SK-N-SH treated with all-trans-retinoic acid at 6 μM for 48 hours (cell line): ENCODE measurements around the gene DIP2B.

ENCODE experiments used
- ATAC-seq: fragments of 200-7000 bp; cut with Tn5 transposase; 3 replicates; pipeline ENCODE4 v1.9.1; 2020; ENCODE audit warnings: mild to moderate bottlenecking, moderate library complexity
- BACH2 ChIP-seq: fragments of 250-450 bp; sonication (Bioruptor Pico); IDR thresholded peaks from 2 replicates; pipeline ENCODE4 v1.9.0; 2021; ENCODE audit warnings: mild to moderate bottlenecking, borderline replicate concordance
- CREB5 ChIP-seq: fragments of 250-450 bp; sonication (Bioruptor Pico); IDR thresholded peaks from 2 replicates; pipeline ENCODE4 v1.5.1; 2020; ENCODE audit warnings: low read depth, mild to moderate bottlenecking, moderate library complexity
- CSDC2 ChIP-seq: fragments of 250-450 bp; sonication (Bioruptor Pico); IDR thresholded peaks from 2 replicates; pipeline ENCODE4 v1.5.0; 2020; ENCODE audit warnings: mild to moderate bottlenecking, moderate library complexity
- CSRNP3 ChIP-seq: fragments of 250-450 bp; sonication (Bioruptor Pico); IDR thresholded peaks from 2 replicates; pipeline ENCODE4 v1.5.1; 2021; ENCODE audit warnings: mild to moderate bottlenecking, moderate library complexity
- ESRRG ChIP-seq: fragments of 250-450 bp; sonication (Bioruptor Pico); IDR thresholded peaks from 2 replicates; pipeline ENCODE4 v1.6.1; 2021; ENCODE audit warnings: mild to moderate bottlenecking
- GLIS3 ChIP-seq: fragments of 250-450 bp; sonication (Bioruptor Pico); IDR thresholded peaks from 2 replicates; pipeline ENCODE4 v1.5.0; 2020; ENCODE audit warnings: mild to moderate bottlenecking, moderate library complexity
- ISL1 ChIP-seq: fragments of 250-450 bp; sonication (Bioruptor Pico); IDR thresholded peaks from 2 replicates; pipeline ENCODE4 v2.1.2; 2022; ENCODE audit warnings: mild to moderate bottlenecking, moderate library complexity
- OSR1 ChIP-seq: fragments of 250-450 bp; sonication (Bioruptor Pico); IDR thresholded peaks from 2 replicates; pipeline ENCODE4 v1.8.0; 2022; ENCODE audit warnings: moderate library complexity, mild to moderate bottlenecking, inconsistent platforms
- PATZ1 ChIP-seq: fragments of 250-450 bp; sonication (Bioruptor Pico); IDR thresholded peaks from 2 replicates; pipeline ENCODE4 v1.8.0; 2020; ENCODE audit warnings: mild to moderate bottlenecking, moderate library complexity, borderline replicate concordance
- POU6F1 ChIP-seq: fragments of 250-450 bp; sonication (Bioruptor Pico); IDR thresholded peaks from 2 replicates; pipeline ENCODE4 v1.8.0; 2021; ENCODE audit warnings: low read depth, mild to moderate bottlenecking, moderate library complexity, borderline replicate concordance
- TCF4 ChIP-seq: fragments of 250-450 bp; sonication (Bioruptor Pico); IDR thresholded peaks from 2 replicates; pipeline ENCODE4 v1.8.0; 2021; ENCODE audit warnings: mild to moderate bottlenecking, moderate library complexity, borderline replicate concordance
- TSHZ2 ChIP-seq: fragments of 250-450 bp; sonication (Bioruptor Pico); IDR thresholded peaks from 2 replicates; pipeline ENCODE4 v1.5.0; 2020; ENCODE audit warnings: mild to moderate bottlenecking, moderate library complexity
- ZC3H10 ChIP-seq: fragments of 250-450 bp; sonication (Bioruptor Pico); IDR thresholded peaks from 2 replicates; pipeline ENCODE4 v1.5.1; 2021; ENCODE audit warnings: mild to moderate bottlenecking, moderate library complexity
- ZFP3 ChIP-seq: fragments of 250-450 bp; sonication (Bioruptor Pico); IDR thresholded peaks from 2 replicates; pipeline ENCODE4 v1.5.0; 2020; ENCODE audit warnings: mild to moderate bottlenecking, moderate library complexity
- ZFP30 ChIP-seq: fragments of 450-650 bp; formaldehyde crosslinking; IDR thresholded peaks from 2 replicates; pipeline ENCODE4 v1.5.0; 2022; ENCODE audit warnings: mild to moderate bottlenecking, moderate library complexity
- ZNF565 ChIP-seq: fragments of 450-650 bp; formaldehyde crosslinking; conservative IDR thresholded peaks from 2 replicates; pipeline ENCODE4 v1.5.0; 2020; ENCODE audit warnings: low read depth, mild to moderate bottlenecking, moderate library complexity
- ZNF70 ChIP-seq: fragments of 450-650 bp; formaldehyde crosslinking; IDR thresholded peaks from 2 replicates; pipeline ENCODE4 v1.5.0; 2020; ENCODE audit warnings: mild to moderate bottlenecking, moderate library complexity
- ZNF8 ChIP-seq: fragments of 450-650 bp; formaldehyde crosslinking; IDR thresholded peaks from 2 replicates; pipeline ENCODE4 v1.5.0; 2020; ENCODE audit warnings: mild to moderate bottlenecking, moderate library complexity

Gene DIP2B

GRCh38 chr12:50614167-50614759, 109.5 kb downstream of the DIP2B start:
- ATAC-seq: no peak; the same call in 2 of the 3 replicates
- TF ChIP-seq TCF4 (no peak), ZNF70 (CRISPR knock-in tag) (peak; percentile 75)

- TF ChIP-seq CREB5 (CRISPR knock-in tag): no peak
- TF ChIP-seq ESRRG: no peak
- TF ChIP-seq ZNF565 (CRISPR knock-in tag): no peak
- TF ChIP-seq TSHZ2 (CRISPR knock-in tag): no peak
- TF ChIP-seq GLIS3 (CRISPR knock-in tag): no peak
- TF ChIP-seq ISL1 (CRISPR knock-in tag): no peak
- TF ChIP-seq OSR1 (CRISPR knock-in tag): no peak
- TF ChIP-seq TCF4: no peak
- TF ChIP-seq, all 23 proteins: peak for 0
- no peak for ATAC-seq
Measured at GRCh38 chr12:50615145-50615906, 110.5 kb downstream of the DIP2B start.

GRCh38 chr12:50615907-50616296, 111.1 kb downstream of the DIP2B start:
- ATAC-seq: no peak
- no peak for TF ChIP-seq TCF4
- TF ChIP-seq ZC3H10 (CRISPR knock-in tag): no peak
- no peak for TF ChIP-seq ZNF8
- no peak for TF ChIP-seq CREB5 (CRISPR knock-in tag)
- no peak for TF ChIP-seq ZNF565 (CRISPR knock-in tag)
- TF ChIP-seq ZFP3: no peak
- no peak for TF ChIP-seq PATZ1
- no peak for TF ChIP-seq POU6F1
- TF ChIP-seq ESRRG: no peak
- TF ChIP-seq CSRNP3: no peak
- no peak for TF ChIP-seq BACH2
- no peak for TF ChIP-seq TSHZ2 (CRISPR knock-in tag)
- no peak for TF ChIP-seq CSDC2 (CRISPR knock-in tag)
- TF ChIP-seq ZFP30: no peak
